A549 (cell line): ENCODE data around the gene FAS.

ENCODE experiments used
- GATA3 ChIP-seq: IDR thresholded peaks from 2 replicates; pipeline ENCODE4 v1.6.1; 2012; ENCODE audit warnings: borderline replicate concordance
- MAFK ChIP-seq: fragments of 450-650 bp; IDR thresholded peaks from 2 replicates; pipeline ENCODE4 v1.6.1; 2014; ENCODE audit not compliant: partially characterized antibody
- MAZ ChIP-seq: fragments of 150-350 bp; IDR thresholded peaks from 2 replicates; pipeline ENCODE4 v1.6.1; 2014; ENCODE audit warnings: antibody characterized with exemption, low read depth, low read length, borderline replicate concordance
- POLR2A ChIP-seq: IDR thresholded peaks from 2 replicates; pipeline ENCODE4 v1.6.1; 2012; ENCODE audit warnings: mild to moderate bottlenecking, low read length
- RAD21 ChIP-seq, 2 experiments: fragments of >200 bp in 1 of 2; sonication (Bioruptor Twin) in 1 of 2; formaldehyde crosslinking in 1 of 2; IDR thresholded peaks in 1 of 2; conservative IDR thresholded peaks in 1 of 2; 2 replicates in 1 of 2; 3 replicates in 1 of 2; pipeline ENCODE4 v1.6.1; 2012 to 2018; ENCODE audit warnings: inconsistent platforms in 1 of 2
- RCOR1 ChIP-seq: fragments of 150-350 bp; IDR thresholded peaks from 2 replicates; pipeline ENCODE4 v1.6.1; 2014; ENCODE audit warnings: antibody characterized with exemption, low read length, low read depth
- TF ChIP-seq, protein P1 (sequence below): fragments of >200 bp; sonication (Bioruptor Twin); formaldehyde crosslinking; IDR thresholded peaks from 3 replicates; pipeline ENCODE4 v1.5.1; 2016
- TF ChIP-seq, protein P2 (sequence below): IDR thresholded peaks from 2 replicates; pipeline ENCODE4 v1.6.1; 2012
- TF ChIP-seq, protein P3 (sequence below): fragments of 200-600 bp; sonication (generic); IDR thresholded peaks from 2 replicates; pipeline ENCODE4 v1.6.1; 2016; ENCODE audit warnings: antibody characterized with exemption, mild to moderate bottlenecking, moderate library complexity

DNA sequence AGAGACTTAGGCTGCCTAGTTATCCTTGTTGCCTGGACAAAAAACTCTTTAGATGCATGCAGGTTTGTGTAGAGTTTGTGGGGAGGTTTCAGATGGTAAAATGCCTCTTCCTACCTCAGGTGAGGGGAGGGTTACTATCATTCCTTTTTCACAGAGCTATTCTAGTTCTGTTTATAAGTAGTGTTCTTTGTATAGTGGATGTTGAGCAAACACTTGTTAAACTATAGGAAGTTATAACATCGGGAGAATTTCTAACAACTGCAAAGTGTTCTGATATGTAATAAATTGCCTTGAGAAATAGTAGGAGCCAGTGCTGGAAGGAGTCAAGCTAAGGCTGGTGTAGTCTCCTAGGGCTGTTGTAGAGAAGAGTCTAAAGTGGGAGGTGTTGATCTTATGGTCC is 6.7 kb upstream of the FAS start:
- TF ChIP-seq MAFK, result no peak
- TF ChIP-seq, protein P1, sequence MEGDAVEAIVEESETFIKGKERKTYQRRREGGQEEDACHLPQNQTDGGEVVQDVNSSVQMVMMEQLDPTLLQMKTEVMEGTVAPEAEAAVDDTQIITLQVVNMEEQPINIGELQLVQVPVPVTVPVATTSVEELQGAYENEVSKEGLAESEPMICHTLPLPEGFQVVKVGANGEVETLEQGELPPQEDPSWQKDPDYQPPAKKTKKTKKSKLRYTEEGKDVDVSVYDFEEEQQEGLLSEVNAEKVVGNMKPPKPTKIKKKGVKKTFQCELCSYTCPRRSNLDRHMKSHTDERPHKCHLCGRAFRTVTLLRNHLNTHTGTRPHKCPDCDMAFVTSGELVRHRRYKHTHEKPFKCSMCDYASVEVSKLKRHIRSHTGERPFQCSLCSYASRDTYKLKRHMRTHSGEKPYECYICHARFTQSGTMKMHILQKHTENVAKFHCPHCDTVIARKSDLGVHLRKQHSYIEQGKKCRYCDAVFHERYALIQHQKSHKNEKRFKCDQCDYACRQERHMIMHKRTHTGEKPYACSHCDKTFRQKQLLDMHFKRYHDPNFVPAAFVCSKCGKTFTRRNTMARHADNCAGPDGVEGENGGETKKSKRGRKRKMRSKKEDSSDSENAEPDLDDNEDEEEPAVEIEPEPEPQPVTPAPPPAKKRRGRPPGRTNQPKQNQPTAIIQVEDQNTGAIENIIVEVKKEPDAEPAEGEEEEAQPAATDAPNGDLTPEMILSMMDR, result no peak
- TF ChIP-seq GATA3, result no peak
- TF ChIP-seq POLR2A, result no peak
- TF ChIP-seq RCOR1, result no peak
- TF ChIP-seq, protein P2, sequence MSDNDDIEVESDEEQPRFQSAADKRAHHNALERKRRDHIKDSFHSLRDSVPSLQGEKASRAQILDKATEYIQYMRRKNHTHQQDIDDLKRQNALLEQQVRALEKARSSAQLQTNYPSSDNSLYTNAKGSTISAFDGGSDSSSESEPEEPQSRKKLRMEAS, result no peak
- no peak for TF ChIP-seq RAD21 (conservative IDR thresholded peaks at IDR 0.05 in 1 of 2, IDR thresholded peaks at IDR 0.05 in 1 of 2)
- TF ChIP-seq MAZ, result no peak
- TF ChIP-seq, protein P3, sequence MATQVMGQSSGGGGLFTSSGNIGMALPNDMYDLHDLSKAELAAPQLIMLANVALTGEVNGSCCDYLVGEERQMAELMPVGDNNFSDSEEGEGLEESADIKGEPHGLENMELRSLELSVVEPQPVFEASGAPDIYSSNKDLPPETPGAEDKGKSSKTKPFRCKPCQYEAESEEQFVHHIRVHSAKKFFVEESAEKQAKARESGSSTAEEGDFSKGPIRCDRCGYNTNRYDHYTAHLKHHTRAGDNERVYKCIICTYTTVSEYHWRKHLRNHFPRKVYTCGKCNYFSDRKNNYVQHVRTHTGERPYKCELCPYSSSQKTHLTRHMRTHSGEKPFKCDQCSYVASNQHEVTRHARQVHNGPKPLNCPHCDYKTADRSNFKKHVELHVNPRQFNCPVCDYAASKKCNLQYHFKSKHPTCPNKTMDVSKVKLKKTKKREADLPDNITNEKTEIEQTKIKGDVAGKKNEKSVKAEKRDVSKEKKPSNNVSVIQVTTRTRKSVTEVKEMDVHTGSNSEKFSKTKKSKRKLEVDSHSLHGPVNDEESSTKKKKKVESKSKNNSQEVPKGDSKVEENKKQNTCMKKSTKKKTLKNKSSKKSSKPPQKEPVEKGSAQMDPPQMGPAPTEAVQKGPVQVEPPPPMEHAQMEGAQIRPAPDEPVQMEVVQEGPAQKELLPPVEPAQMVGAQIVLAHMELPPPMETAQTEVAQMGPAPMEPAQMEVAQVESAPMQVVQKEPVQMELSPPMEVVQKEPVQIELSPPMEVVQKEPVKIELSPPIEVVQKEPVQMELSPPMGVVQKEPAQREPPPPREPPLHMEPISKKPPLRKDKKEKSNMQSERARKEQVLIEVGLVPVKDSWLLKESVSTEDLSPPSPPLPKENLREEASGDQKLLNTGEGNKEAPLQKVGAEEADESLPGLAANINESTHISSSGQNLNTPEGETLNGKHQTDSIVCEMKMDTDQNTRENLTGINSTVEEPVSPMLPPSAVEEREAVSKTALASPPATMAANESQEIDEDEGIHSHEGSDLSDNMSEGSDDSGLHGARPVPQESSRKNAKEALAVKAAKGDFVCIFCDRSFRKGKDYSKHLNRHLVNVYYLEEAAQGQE, result no peak
